Activated CD8-positive, alpha-beta T cell treated with anti-CD3 and anti-CD28 coated beads, Interleukin-2, amount 10 ng/mL, durations not matched to agents 7 days and 5 days (primary cell): ENCODE results near the gene C1QTNF4. TPM values are rescaled to one million over a fixed set of nuclear protein-coding genes. Genes with fewer than 3 reads are reported as not detected.
A peak's percentile ranks its signal among the peaks of the same experiment; 100 is the strongest.

Source experiments
- ATAC-seq: fragments of 150-1000 bp; cut with Tn5 transposase; one replicate; pipeline ENCODE4 v1.10.0; 2021; ENCODE audit warnings: moderate library complexity
- CTCF ChIA-PET: fragments of 350-600 bp; sonication (Branson Sonifier 250); formaldehyde crosslinking; loops from one replicate; lab custom pipeline; 2021; ENCODE audit warnings: antibody characterized with exemption; lab: Charles Lee
- POLR2A ChIA-PET: fragments of 350-600 bp; sonication (Branson Sonifier 250); formaldehyde crosslinking; loops from one replicate; lab custom pipeline; 2021; ENCODE audit warnings: antibody characterized with exemption; lab: Charles Lee
- DNase-seq: peaks from one replicate; pipeline ENCODE4 v3.0.0-alpha.2; 2020
- H3K27ac Mint-ChIP-seq: one replicate; pipeline ENCODE4 v1.8.0; 2021; ENCODE audit warnings: mild to moderate bottlenecking, mixed read lengths
- H3K27me3 Mint-ChIP-seq: one replicate; pipeline ENCODE4 v1.8.0; 2021; ENCODE audit warnings: low read depth, mixed read lengths
- H3K36me3 Mint-ChIP-seq: one replicate; pipeline ENCODE4 v1.8.0; 2021; ENCODE audit warnings: low read depth, mixed read lengths
- H3K4me1 Mint-ChIP-seq: one replicate; pipeline ENCODE4 v1.8.0; 2021; ENCODE audit warnings: low read depth, mixed read lengths
- H3K4me3 Mint-ChIP-seq: one replicate; pipeline ENCODE4 v1.8.0; 2021; ENCODE audit warnings: mild to moderate bottlenecking, mixed read lengths
- H3K9me3 Mint-ChIP-seq: one replicate; pipeline ENCODE4 v1.8.0; 2022; ENCODE audit warnings: mixed read lengths; ENCODE audit not compliant: insufficient read depth
- total RNA-seq, 2 experiments: library from RNA; stranded (reverse); gene quantifications; one replicate each; pipeline ENCODE4 v1.2.3, GENCODE V29; 2021

Gene C1QTNF4
- total RNA-seq, 2 experiments from 2014 or later, result not detected

DNA sequence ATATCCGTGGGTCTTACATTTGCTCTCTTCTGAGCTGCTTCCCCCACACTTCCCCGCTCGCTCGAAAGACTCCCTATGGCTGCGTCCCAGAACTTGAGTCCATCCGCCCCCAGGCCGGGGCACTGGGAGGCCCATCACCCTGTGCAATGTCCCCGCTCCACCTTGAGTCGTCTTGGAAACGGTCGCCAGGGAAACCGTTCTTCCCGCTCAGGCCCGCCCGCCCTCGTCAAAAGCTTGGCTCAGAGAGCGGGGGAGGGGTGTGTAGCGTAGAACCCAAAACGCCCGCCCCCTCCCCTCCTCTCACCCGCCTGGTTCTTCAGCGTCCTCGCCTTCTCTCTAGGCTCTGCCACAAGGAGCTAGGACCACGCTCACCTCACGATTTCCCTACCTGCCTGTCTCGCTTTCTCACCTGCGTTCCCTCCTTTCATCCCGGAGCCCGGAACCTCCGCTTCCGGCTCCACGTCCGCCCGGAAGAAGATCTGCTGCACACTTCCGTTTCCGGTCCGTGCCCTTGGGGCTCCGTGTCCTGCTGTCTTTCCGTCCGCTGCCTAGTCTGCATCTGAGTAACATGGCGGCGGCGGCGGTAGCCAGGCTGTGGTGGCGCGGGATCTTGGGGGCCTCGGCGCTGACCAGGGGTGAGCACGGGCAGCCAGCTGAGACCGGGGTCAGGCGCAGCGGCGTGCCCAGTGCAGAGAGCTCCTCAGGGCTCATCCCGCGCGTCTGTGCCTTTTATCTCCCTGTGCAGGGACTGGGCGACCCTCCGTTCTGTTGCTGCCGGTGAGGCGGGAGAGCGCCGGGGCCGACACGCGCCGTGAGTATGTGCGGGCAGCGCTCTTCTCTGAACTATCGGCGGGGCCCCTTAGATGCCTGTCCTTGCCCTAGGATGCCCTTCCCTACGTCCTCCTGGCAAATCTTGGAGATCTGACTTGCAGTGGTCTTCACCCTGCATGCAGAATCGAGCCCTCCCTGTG, 15.4 kb downstream of the C1QTNF4 start, which contains the start of the genes KBTBD4 and NDUFS3:
Gene KBTBD4 (minus strand): TSS at position 447 of the 971 bp plus-strand sequence. CDS start 19 bp downstream, at position 428.
Gene NDUFS3 (plus strand): TSS at position 551 of the 971 bp plus-strand sequence. CDS start 18 bp downstream, at position 569.
- Mint-ChIP-seq H3K27me3 (no peaks in the 10 kb centered on the region), H3K36me3 (peaks cover 63% of the 10 kb centered on the region)

DNA sequence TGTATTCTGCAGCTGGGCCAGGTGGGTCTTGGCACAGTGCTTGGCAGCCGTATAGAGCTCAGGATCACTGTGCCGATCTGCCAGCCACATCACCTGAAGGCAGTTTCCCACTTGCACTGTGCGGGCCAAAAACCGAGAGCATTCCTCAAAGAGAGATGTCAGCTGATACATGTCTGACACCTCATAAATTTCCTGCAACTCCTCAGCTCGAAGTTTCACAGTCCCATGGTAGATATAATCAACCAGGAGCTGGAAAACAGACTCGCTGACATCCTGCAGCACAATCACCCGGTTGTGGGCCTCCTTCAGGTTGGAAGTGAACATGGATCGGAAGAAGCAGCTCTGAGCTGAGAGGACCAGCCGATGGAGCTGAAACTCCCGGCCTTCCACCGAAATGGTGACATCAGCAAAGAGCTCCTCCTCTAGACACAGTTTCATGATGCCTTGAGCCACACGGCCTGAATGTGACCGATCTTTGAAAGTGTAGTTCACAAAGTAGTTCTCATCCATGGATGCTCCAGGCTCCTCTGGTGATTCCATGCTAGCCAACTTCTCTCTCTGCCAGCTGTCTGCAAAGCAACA, 16.7 kb downstream of the C1QTNF4 start:
- Mint-ChIP-seq H3K27me3 (no peaks in the 10 kb centered on the region), H3K36me3 (peaks cover 68% of the 10 kb centered on the region), H3K4me1 (peaks cover 33% of the 10 kb centered on the region), H3K4me3 (peak overlapping the region; percentile 100), H3K9me3 (no peaks in the 10 kb centered on the region), H3K27ac (peak overlapping the region; percentile 63)
- ATAC-seq (no peak), DNase-seq (no peak)
- POLR2A ChIA-PET, result interaction anchor here (0.9 to 1.9 kb wide), 5 partner anchors 13 to 984 kb away, joined by 3 to 5 read pairs (median 5); partner anchors contain the start of genes AMBRA1 and PTPMT1
- CTCF ChIA-PET, result interaction anchor here (0.8 to 1.9 kb wide), 3 partner anchors 14 to 275 kb away, joined by 3 to 6 read pairs (median 3); no protein-coding TSS in a partner anchor

More for the DNA sequence above, 15.4 kb downstream of the C1QTNF4 start, which contains the start of the genes KBTBD4 and NDUFS3:
- H3K27ac Mint-ChIP-seq, result peak within 1 kb of the TSS; percentile 95
- POLR2A ChIA-PET, result interaction anchor here (0.5 to 2.9 kb wide), 14 partner anchors 10 to 197 kb away, joined by 3 to 26 read pairs (median 4); partner anchors contain the start of genes AGBL2, C1QTNF4, CELF1 and PSMC3
- peak; percentile 95 for ATAC-seq
- H3K4me3 Mint-ChIP-seq, result peak within 1 kb of the TSS; percentile 100
- CTCF ChIA-PET, result interaction anchor here (1.0 to 2.6 kb wide), 3 partner anchors 26 to 274 kb away, joined by 3 to 15 read pairs (median 6); partner anchors contain the start of gene CELF1
- H3K9me3 Mint-ChIP-seq, result no peaks in the 10 kb centered on the region
- H3K4me1 Mint-ChIP-seq, result peaks cover 33% of the 10 kb centered on the region
- peak; percentile 91 for DNase-seq

DNA sequence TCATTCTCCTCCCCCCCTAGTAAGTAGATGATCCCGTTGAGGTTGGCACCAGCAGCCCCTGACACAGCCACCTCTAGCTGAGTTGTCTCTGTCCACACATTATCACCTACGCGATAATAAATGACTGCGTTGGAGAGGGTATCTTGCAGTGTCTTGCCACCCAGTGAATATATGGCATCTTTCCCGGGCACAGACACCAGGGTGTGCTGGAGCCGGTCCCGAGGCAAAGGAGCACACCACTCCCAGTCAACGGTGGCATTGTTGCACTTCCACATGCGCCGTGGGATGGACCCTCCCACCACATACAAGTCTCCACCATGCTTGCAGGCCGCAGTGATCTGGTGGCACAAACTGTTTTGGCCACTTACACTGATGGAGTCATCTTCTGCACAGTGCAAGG, 20.9 kb downstream of the C1QTNF4 start:
- Mint-ChIP-seq H3K4me1 (peaks cover 18% of the 10 kb centered on the region), H3K9me3 (no peaks in the 10 kb centered on the region), H3K27me3 (no peaks in the 10 kb centered on the region), H3K27ac (no peak overlapping the region), H3K4me3 (no peak overlapping the region), H3K36me3 (peaks cover 71% of the 10 kb centered on the region)
- CTCF ChIA-PET, result interaction anchor here (1.7 kb wide), 1 partner anchor 19 kb away, joined by 6 read pairs; no protein-coding TSS in a partner anchor
- DNase-seq (no peak), ATAC-seq (no peak)
- POLR2A ChIA-PET, result interaction anchor here (1.1 to 1.4 kb wide), 2 partner anchors 8 to 45 kb away, joined by 3 to 6 read pairs; partner anchors contain the start of gene PTPMT1

DNA sequence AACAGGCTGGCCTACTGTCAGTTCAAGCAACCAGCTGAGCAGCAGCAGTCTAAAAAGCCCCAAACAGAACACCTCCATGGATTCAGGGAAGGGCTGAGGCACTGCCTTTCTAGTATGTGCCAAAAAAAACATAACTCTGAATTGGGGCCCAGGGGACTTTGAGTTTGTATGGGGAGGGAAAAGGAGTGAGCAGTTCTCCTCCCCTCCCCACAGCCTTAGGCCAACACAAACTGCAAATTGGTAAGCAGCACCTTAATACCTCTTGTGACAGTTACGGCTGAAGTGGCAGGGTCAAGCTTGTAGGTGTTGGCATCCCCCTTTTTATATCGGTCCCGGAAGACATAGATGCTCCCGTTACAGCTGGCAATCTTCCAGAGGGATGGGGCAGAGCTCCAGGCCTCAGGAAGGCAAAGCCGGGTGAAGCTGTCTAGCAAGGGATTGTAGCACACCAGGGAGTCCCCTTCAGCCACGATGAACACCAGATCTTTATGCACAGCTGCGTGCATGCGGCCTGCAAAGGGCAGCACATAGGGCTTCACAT, 21.4 kb downstream of the C1QTNF4 start:
- H3K36me3 Mint-ChIP-seq, result peaks cover 70% of the 10 kb centered on the region
- no peak overlapping the region for H3K27ac Mint-ChIP-seq
- H3K4me1 Mint-ChIP-seq, result peaks cover 13% of the 10 kb centered on the region
- no peaks in the 10 kb centered on the region for H3K9me3 Mint-ChIP-seq
- H3K27me3 Mint-ChIP-seq, result no peaks in the 10 kb centered on the region
- no peak overlapping the region for H3K4me3 Mint-ChIP-seq
- POLR2A ChIA-PET, result interaction anchor here (1.4 kb wide), 1 partner anchor 8 kb away, joined by 6 read pairs; the partner anchor contains the start of gene PTPMT1
- DNase-seq (no peak), ATAC-seq (no peak)
- CTCF ChIA-PET, result no interaction called here

DNA sequence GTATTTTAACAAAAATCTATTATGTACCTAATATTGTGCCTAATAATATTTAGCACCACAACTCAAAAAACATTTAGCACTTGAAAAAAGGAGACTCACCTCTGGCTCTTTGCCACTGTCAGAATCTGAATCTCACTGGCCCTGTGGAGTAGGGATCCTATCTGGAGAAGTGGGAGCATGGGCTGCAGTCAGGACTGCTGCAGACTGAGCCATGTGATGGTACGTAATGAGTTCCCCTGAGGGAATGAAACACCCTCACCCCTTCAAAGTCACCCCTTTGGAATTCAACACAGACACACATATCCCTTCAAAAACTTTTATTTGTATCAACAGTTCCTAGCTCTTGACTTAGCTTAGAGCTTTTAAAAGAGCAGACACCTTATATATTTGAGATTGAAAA, 22.3 kb downstream of the C1QTNF4 start:
- DNase-seq (no peak), ATAC-seq (no peak)
- CTCF ChIA-PET, result interaction anchor here (1.0 kb wide), 1 partner anchor 19 kb away, joined by 3 read pairs; the partner anchor contains the start of gene CELF1
- Mint-ChIP-seq H3K9me3 (no peaks in the 10 kb centered on the region), H3K4me3 (no peak overlapping the region), H3K27ac (no peak overlapping the region), H3K4me1 (peaks cover 5% of the 10 kb centered on the region), H3K36me3 (peaks cover 64% of the 10 kb centered on the region), H3K27me3 (no peaks in the 10 kb centered on the region)
- POLR2A ChIA-PET, result no interaction called here

DNA sequence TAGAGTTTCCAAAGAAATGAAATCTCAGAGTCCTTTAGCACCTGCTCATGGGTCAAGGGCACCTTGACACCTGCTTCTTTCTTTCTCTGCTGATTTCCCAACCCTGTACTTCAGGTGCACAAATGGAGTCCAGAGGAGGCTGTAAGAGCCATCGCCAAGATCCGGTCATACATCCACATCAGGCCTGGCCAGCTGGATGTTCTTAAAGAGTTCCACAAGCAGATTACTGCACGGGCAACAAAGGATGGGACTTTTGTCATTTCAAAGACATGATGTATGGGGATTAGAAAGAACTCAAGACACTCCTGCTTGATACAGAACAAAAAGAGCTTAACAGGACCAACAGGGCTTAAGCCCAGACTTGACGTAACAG, 22.9 kb downstream of the C1QTNF4 start:
- Mint-ChIP-seq H3K27me3 (no peaks in the 10 kb centered on the region), H3K36me3 (peaks cover 59% of the 10 kb centered on the region), H3K4me1 (peaks cover 8% of the 10 kb centered on the region), H3K27ac (no peak overlapping the region), H3K4me3 (no peak overlapping the region), H3K9me3 (no peaks in the 10 kb centered on the region)
- ChIA-PET CTCF (interaction anchor here (1.0 kb wide), 1 partner anchor 18 kb away, joined by 3 read pairs; the partner anchor contains the start of gene CELF1), POLR2A (no interaction called here)
- DNase-seq (no peak), ATAC-seq (no peak)

DNA sequence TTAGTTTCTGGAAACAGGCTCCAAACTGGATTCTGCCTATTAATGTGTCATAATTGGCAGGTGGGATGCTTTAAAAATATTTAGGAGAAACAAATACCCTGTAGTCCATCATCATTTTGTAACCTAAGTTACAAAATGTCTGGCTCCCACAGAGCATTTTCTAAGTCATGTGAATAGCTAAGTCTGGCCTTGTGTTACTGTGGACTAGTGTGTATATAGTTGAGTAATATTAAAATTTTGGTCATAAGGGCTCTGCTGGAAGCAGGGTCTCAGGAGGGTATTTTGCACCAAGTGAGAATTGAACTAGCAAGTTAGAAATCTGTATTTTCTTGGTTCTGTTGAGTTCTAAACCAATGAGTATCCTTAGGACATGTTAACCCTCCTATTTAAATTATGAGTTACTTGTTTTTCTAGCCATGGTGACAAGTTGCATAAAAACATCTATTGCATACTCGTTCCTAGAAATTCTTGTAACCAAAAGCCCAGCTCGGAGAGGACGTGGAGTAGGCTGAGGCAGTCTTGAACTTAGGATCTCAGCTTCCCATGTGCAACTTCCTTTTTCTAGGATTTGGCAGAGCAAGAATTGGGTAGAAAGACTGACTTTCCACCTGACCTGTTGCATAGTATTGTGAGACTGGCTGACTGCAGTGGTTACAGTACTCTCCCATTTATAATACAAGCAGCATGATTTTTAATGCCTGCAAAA, 23.4 kb downstream of the C1QTNF4 start:
- H3K27ac Mint-ChIP-seq, result no peak overlapping the region
- H3K9me3 Mint-ChIP-seq, result no peaks in the 10 kb centered on the region
- H3K4me1 Mint-ChIP-seq, result peaks cover 12% of the 10 kb centered on the region
- ChIA-PET CTCF (interaction anchor here (0.9 to 1.0 kb wide), 2 partner anchors 18 kb away, joined by 3 read pairs; partner anchors contain the start of gene CELF1), POLR2A (no interaction called here)
- H3K4me3 Mint-ChIP-seq, result no peak overlapping the region
- ATAC-seq, result no peak
- H3K36me3 Mint-ChIP-seq, result peaks cover 56% of the 10 kb centered on the region
- no peaks in the 10 kb centered on the region for H3K27me3 Mint-ChIP-seq
- DNase-seq, result no peak

DNA sequence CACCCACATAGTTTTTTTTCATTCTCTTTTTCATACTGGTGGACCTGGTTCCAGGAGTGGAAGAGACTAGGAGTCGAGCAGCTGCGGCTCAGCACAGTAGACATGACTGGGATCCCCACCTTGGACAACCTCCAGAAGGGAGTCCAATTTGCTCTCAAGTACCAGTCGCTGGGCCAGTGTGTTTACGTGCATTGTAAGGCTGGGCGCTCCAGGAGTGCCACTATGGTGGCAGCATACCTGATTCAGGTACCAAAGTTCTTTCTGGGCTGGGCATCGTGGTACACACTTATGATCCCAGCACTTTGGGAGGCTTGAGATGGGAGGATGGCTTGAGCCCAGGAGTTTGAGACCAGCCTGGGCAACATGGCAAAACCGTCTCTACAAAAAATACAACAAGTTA, 24.6 kb downstream of the C1QTNF4 start:
- H3K4me3 Mint-ChIP-seq, result no peak overlapping the region
- H3K27me3 Mint-ChIP-seq, result no peaks in the 10 kb centered on the region
- no peak for ATAC-seq
- CTCF ChIA-PET, result interaction anchor here (0.9 kb wide), 1 partner anchor 17 kb away, joined by 3 read pairs; the partner anchor contains the start of gene CELF1
- no peaks in the 10 kb centered on the region for H3K9me3 Mint-ChIP-seq
- no peak overlapping the region for H3K27ac Mint-ChIP-seq
- H3K4me1 Mint-ChIP-seq, result peaks cover 15% of the 10 kb centered on the region
- peaks cover 48% of the 10 kb centered on the region for H3K36me3 Mint-ChIP-seq
- POLR2A ChIA-PET, result no interaction called here
- no peak for DNase-seq

DNA sequence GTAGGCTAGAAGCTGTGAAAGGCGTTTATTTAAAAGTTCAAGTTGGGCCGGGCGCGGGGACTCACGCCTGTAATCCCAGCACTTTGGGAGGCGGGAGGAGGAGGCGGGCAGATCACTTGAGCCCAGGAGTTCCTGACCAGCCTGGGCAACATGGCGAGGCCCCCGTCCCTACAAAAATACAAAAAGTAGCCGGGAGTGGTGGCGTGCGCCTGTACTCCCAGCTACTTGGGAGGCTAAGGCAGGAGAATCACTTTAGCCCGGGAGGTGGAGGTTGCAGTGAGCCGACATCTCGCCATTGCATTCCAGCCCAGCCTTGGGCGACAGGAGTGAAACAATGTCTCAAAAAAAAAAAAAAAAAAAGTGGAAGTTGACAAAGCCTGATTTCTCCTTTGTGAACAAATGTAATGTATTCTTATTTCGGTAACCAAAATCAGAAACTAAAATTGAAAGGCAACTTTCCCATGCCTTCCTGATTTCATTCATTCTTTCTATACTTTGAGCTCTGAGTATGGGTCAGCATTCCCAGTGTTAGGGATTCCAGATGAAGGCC, 28.0 kb downstream of the C1QTNF4 start:
- DNase-seq (no peak), ATAC-seq (no peak)
- no peaks in the 10 kb centered on the region for H3K27me3 Mint-ChIP-seq
- ChIA-PET CTCF (interaction anchor here (1.3 to 1.9 kb wide), 3 partner anchors 13 to 51 kb away, joined by 3 to 6 read pairs (median 4); partner anchors contain the start of gene CELF1), POLR2A (interaction anchor here (0.6 to 4.3 kb wide), 6 partner anchors 11 to 765 kb away, joined by 3 to 33 read pairs (median 4); partner anchors contain the start of genes CELF1, DDB2, KBTBD4 and NDUFS3)
- H3K9me3 Mint-ChIP-seq, result no peaks in the 10 kb centered on the region
- peaks cover 18% of the 10 kb centered on the region for H3K36me3 Mint-ChIP-seq
- peaks cover 24% of the 10 kb centered on the region for H3K4me1 Mint-ChIP-seq
- peak overlapping the region; percentile 81 for H3K4me3 Mint-ChIP-seq
- H3K27ac Mint-ChIP-seq, result peak overlapping the region; percentile 83
